ENCODE data around the gene RTF2. TPM values are rescaled to one million over a fixed set of nuclear protein-coding genes. Genes with fewer than 3 reads are reported as not detected.

RTF2 gene
- total RNA-seq, 2 experiments from 2014 or later, result 63.6 to 72.7 TPM

DNA sequence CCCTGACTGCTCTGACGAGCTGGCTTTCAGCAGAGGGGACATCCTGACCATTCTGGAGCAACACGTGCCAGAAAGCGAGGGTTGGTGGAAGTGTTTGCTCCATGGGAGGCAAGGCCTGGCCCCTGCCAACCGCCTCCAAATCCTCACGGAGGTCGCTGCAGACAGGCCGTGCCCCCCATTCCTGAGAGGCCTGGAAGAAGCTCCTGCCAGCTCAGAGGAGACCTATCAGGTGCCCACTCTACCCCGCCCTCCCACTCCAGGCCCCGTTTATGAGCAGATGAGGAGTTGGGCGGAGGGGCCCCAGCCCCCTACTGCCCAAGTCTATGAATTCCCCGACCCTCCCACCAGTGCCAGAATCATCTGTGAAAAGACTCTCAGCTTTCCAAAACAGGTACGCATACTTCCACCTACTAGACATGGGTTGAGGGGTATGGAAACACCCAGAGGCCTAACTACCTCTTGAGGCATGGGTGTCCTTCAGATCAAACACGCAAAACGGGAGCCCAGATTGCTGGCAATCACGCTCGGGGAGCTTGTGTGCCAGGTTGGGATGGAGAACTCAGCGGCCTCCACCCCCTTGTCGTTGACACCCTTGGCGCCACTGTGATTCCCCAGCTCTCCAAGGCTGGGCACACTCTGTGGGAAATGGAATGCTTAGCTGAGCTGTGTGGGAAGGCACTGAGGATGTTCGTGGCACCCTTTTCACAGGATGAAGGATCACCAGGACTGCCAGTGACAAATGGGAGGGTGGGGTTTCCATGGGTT, 31.0 kb upstream of the RTF2 start:
- POLR2A ChIA-PET, result no interaction called here
- Histone ChIP-seq H3K79me2 (ENCODE audit: insufficient read depth, low read depth, low read length) (no peaks in the 10 kb centered on the region), H3K4me1 (ENCODE audit: insufficient read depth, low read length, poor library complexity, severe bottlenecking) (no peaks in the 10 kb centered on the region), H3K4me3 (ENCODE audit: low read depth, low read length, poor library complexity, severe bottlenecking) (no peak overlapping the region), H2AFZ (ENCODE audit: low read length) (no peak overlapping the region), H3K9me2 (ENCODE audit: insufficient read depth, low read length) (no peaks in the 10 kb centered on the region), H3K27ac (ENCODE audit: low read depth, low read length, poor library complexity, severe bottlenecking) (no peak overlapping the region), H3K36me3 (ENCODE audit: insufficient read depth, low read length) (no peaks in the 10 kb centered on the region), H4K20me1 (ENCODE audit: insufficient read depth, low read length) (no peaks in the 10 kb centered on the region), H3K9me3 (ENCODE audit: low read length) (no peaks in the 10 kb centered on the region), H3K4me2 (ENCODE audit: low read length) (no peak overlapping the region)
- no TSS peak for BruUV-seq (replicated peaks)
- intact Hi-C loops (cut with micrococcal nuclease; ENCODE audit: unreplicated experiment), result no loop called here
- no peak for DNase-seq (ENCODE audit: low spot score)
- no peak for TF ChIP-seq EZH2phosphoT487 (IDR thresholded peaks at IDR 0.05; ENCODE audit: borderline replicate concordance, low read depth, low read length)
- TF ChIP-seq, protein P1, sequence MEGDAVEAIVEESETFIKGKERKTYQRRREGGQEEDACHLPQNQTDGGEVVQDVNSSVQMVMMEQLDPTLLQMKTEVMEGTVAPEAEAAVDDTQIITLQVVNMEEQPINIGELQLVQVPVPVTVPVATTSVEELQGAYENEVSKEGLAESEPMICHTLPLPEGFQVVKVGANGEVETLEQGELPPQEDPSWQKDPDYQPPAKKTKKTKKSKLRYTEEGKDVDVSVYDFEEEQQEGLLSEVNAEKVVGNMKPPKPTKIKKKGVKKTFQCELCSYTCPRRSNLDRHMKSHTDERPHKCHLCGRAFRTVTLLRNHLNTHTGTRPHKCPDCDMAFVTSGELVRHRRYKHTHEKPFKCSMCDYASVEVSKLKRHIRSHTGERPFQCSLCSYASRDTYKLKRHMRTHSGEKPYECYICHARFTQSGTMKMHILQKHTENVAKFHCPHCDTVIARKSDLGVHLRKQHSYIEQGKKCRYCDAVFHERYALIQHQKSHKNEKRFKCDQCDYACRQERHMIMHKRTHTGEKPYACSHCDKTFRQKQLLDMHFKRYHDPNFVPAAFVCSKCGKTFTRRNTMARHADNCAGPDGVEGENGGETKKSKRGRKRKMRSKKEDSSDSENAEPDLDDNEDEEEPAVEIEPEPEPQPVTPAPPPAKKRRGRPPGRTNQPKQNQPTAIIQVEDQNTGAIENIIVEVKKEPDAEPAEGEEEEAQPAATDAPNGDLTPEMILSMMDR (conservative IDR thresholded peaks at IDR 0.05; ENCODE audit: low read length), result no peak
- CTCF ChIA-PET (ENCODE audit: unreplicated experiment), result no interaction called here

DNA sequence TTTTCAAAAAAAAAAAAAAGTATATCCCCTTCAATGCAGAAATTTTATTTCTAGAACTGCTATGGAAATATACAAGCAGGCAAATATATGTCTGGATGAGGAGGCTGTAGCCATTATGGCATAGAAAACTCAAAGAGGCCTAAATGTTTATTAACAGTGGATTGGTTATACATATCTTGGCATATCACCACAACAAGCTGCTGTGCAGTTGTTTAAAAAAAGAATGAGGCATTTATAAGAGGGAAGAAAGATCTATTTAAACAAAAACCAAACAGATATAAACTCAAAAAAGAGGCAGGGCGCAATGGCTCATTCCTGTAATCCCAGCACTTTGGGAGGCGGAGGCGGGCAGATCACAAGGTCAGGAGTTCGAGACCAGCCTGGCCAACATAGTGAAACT, 30.1 kb upstream of the RTF2 start:
- Histone ChIP-seq H3K4me2 (ENCODE audit: low read length) (no peak overlapping the region), H3K36me3 (ENCODE audit: insufficient read depth, low read length) (no peaks in the 10 kb centered on the region), H4K20me1 (ENCODE audit: insufficient read depth, low read length) (no peaks in the 10 kb centered on the region), H3K9me3 (ENCODE audit: low read length) (no peaks in the 10 kb centered on the region), H3K79me2 (ENCODE audit: insufficient read depth, low read depth, low read length) (no peaks in the 10 kb centered on the region), H3K4me3 (ENCODE audit: low read depth, low read length, poor library complexity, severe bottlenecking) (no peak overlapping the region), H3K4me1 (ENCODE audit: insufficient read depth, low read length, poor library complexity, severe bottlenecking) (no peaks in the 10 kb centered on the region), H2AFZ (ENCODE audit: low read length) (no peak overlapping the region), H3K27ac (ENCODE audit: low read depth, low read length, poor library complexity, severe bottlenecking) (no peak overlapping the region), H3K9me2 (ENCODE audit: insufficient read depth, low read length) (no peaks in the 10 kb centered on the region)
- TF ChIP-seq, protein P1 (conservative IDR thresholded peaks at IDR 0.05; ENCODE audit: low read length), result no peak
- no peak for TF ChIP-seq EZH2phosphoT487 (IDR thresholded peaks at IDR 0.05; ENCODE audit: borderline replicate concordance, low read depth, low read length)
- BruUV-seq (replicated peaks), result no TSS peak
- CTCF ChIA-PET (ENCODE audit: unreplicated experiment), result no interaction called here
- no peak for DNase-seq (ENCODE audit: low spot score)
- POLR2A ChIA-PET, result no interaction called here
- intact Hi-C loops (cut with micrococcal nuclease; ENCODE audit: unreplicated experiment), result no loop called here

DNA sequence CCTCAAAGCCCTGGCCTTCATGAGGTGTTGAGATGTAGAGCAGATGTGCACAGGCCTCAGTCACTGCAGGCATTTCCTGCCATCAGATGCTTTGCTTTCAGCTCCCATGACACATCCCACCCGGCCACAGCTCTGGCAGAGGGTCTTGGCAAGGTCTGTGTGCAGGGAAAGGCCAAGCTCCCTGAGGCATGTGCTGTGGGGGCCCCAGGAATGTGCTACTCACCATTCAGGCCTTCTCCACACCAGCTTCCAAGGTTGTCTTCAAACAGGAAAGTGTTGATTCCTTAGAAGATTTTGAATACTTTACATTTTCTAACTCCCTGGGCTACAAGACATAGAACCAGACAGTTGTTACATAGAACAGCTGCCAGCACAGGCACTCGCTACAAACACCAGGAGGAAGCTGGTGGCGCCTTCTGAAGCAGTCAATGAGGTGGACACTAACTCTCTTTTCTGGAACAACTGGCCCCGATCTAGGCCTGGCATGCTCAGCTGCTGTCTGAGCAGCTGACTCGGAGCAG, 28.6 kb upstream of the RTF2 start:
- Histone ChIP-seq H3K4me3 (ENCODE audit: low read depth, low read length, poor library complexity, severe bottlenecking) (no peak overlapping the region), H2AFZ (ENCODE audit: low read length) (no peak overlapping the region), H3K36me3 (ENCODE audit: insufficient read depth, low read length) (no peaks in the 10 kb centered on the region), H3K9me3 (ENCODE audit: low read length) (no peaks in the 10 kb centered on the region), H3K4me1 (ENCODE audit: insufficient read depth, low read length, poor library complexity, severe bottlenecking) (no peaks in the 10 kb centered on the region), H3K27ac (ENCODE audit: low read depth, low read length, poor library complexity, severe bottlenecking) (no peak overlapping the region), H4K20me1 (ENCODE audit: insufficient read depth, low read length) (no peaks in the 10 kb centered on the region), H3K4me2 (ENCODE audit: low read length) (no peak overlapping the region), H3K9me2 (ENCODE audit: insufficient read depth, low read length) (no peaks in the 10 kb centered on the region), H3K79me2 (ENCODE audit: insufficient read depth, low read depth, low read length) (no peaks in the 10 kb centered on the region)
- intact Hi-C loops (cut with micrococcal nuclease; ENCODE audit: unreplicated experiment), result no loop called here
- POLR2A ChIA-PET, result no interaction called here
- DNase-seq (ENCODE audit: low spot score), result no peak
- TF ChIP-seq, protein P1 (conservative IDR thresholded peaks at IDR 0.05; ENCODE audit: low read length), result no peak
- TF ChIP-seq EZH2phosphoT487 (IDR thresholded peaks at IDR 0.05; ENCODE audit: borderline replicate concordance, low read depth, low read length), result no peak
- BruUV-seq (replicated peaks), result no TSS peak
- CTCF ChIA-PET (ENCODE audit: unreplicated experiment), result no interaction called here

Measured in OCI-LY7 (cell line).